PC-9 (cell line): ENCODE data around the gene NDST1. TPM values are rescaled to one million over a fixed set of nuclear protein-coding genes. Genes with fewer than 3 reads are reported as not detected.
A peak's percentile ranks its signal among the peaks of the same experiment; 100 is the strongest.

ENCODE experiments used
- BruUV-seq: library from RNA; stranded (reverse); fragments of 400-500 nt; replicated peaks from 2 replicates; lab custom pipeline; 2021; lab: Mats Ljungman, UMichigan
- CTCF ChIA-PET: fragments of 300-600 bp; sonication (Branson Sonifier 250); formaldehyde crosslinking; loops from one replicate; lab custom pipeline; 2022; ENCODE audit warnings: antibody characterized with exemption; lab: Charles Lee
- POLR2A ChIA-PET: fragments of 300-600 bp; sonication (Branson Sonifier 250); formaldehyde crosslinking; loops from one replicate; lab custom pipeline; 2022; ENCODE audit warnings: antibody characterized with exemption; ENCODE audit not compliant: unreplicated experiment; lab: Charles Lee
- DNase-seq, 2 experiments: peaks; one replicate each; pipeline versions ENCODE4 v3.0.0 to v3.0.0-alpha.2; 2015 to 2022; ENCODE audit warnings: mixed read lengths in 1 of 2
- H2AFZ ChIP-seq: fragments of 200-600 bp; sonication (generic); 2 replicates; pipeline ENCODE4 v1.8.1; 2017; ENCODE audit warnings: antibody characterized with exemption
- H3F3A ChIP-seq: fragments of 200-600 bp; sonication (generic); 2 replicates; pipeline ENCODE4 v1.8.1; 2017; ENCODE audit warnings: antibody characterized with exemption, mild to moderate bottlenecking, low read depth; ENCODE audit not compliant: insufficient read depth
- H3K27ac ChIP-seq: fragments of 200-600 bp; sonication (generic); 2 replicates; pipeline ENCODE4 v1.6.1; 2016; ENCODE audit warnings: mixed run types
- H3K27me3 ChIP-seq: fragments of 200-600 bp; sonication (generic); 2 replicates; pipeline ENCODE4 v1.6.1; 2016; ENCODE audit warnings: low read depth, mixed run types; ENCODE audit not compliant: insufficient read depth
- H3K36me3 ChIP-seq: fragments of 200-600 bp; sonication (generic); 2 replicates; pipeline ENCODE4 v1.6.1; 2016; ENCODE audit warnings: low read depth, mixed run types
- H3K4me1 ChIP-seq: fragments of 200-600 bp; sonication (generic); replicated peaks from 2 replicates; pipeline ENCODE4 v1.6.1; 2016; ENCODE audit warnings: mixed run types; ENCODE audit not compliant: insufficient read depth
- H3K4me2 ChIP-seq: fragments of 200-600 bp; sonication (generic); 2 replicates; pipeline ENCODE4 v1.6.1; 2017; ENCODE audit warnings: mixed run types
- H3K4me3 ChIP-seq: fragments of 200-600 bp; sonication (generic); 2 replicates; pipeline ENCODE4 v1.6.1; 2016; ENCODE audit warnings: mixed run types
- H3K79me2 ChIP-seq: fragments of 200-600 bp; sonication (generic); 2 replicates; pipeline ENCODE4 v1.6.1; 2017; ENCODE audit warnings: low read depth, mixed run types
- H3K9me2 ChIP-seq: fragments of 200-600 bp; sonication (generic); 2 replicates; pipeline ENCODE4 v1.8.1; 2017; ENCODE audit warnings: mild to moderate bottlenecking; ENCODE audit not compliant: insufficient read depth
- H3K9me3 ChIP-seq: fragments of 200-600 bp; sonication (generic); 2 replicates; pipeline ENCODE4 v1.8.1; 2016; ENCODE audit warnings: low read depth; ENCODE audit not compliant: insufficient read depth
- H4K20me1 ChIP-seq: fragments of 200-600 bp; sonication (generic); 2 replicates; pipeline ENCODE4 v1.8.1; 2017; ENCODE audit not compliant: insufficient read depth
- EZH2 ChIP-seq: fragments of 200-600 bp; sonication (generic); IDR thresholded peaks from 2 replicates; pipeline ENCODE4 v1.8.0; 2017; ENCODE audit warnings: antibody characterized with exemption, low read depth
- intact Hi-C: fragments of 100-400 bp; cut with micrococcal nuclease; formaldehyde crosslinking; loops from one replicate; pipeline ENCODE4 v1.10.0; 2022; ENCODE audit not compliant: unreplicated experiment
- total RNA-seq: library from RNA; stranded (reverse); gene quantifications from 2 replicates; pipeline ENCODE4 v1.2.3, GENCODE V29; 2021
- TF ChIP-seq, protein P1 (sequence below): fragments of 200-600 bp; sonication (generic); conservative IDR thresholded peaks from 2 replicates; pipeline ENCODE4 v1.6.1; 2017; ENCODE audit warnings: mixed run types, antibody characterized with exemption, mild to moderate bottlenecking, moderate library complexity

NDST1 gene
- total RNA-seq, 1 experiment from 2014 or later, result 94.3 TPM

DNA sequence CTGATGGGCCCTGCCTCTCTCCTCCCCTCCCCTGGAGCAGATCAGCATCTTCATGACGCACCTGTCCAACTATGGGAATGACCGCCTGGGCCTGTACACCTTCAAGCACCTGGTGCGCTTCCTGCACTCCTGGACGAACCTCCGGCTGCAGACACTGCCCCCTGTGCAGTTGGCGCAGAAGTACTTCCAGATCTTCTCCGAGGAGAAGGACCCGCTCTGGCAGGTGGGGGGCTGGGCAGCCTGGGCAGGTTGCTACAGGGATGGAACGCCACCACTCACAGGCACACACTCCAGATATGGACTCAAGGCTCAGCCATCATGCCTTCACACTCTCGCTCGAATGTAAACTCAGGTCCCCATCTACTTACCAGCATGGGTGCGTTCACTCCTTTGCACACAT is 32.1 kb downstream of the NDST1 start:
- ChIA-PET CTCF (interaction anchor here (0.7 kb wide), 1 partner anchor 278 kb away, joined by 24 read pairs; no protein-coding TSS in a partner anchor), POLR2A (no interaction called here)
- H3K4me1 ChIP-seq, result no peaks in the 10 kb centered on the region
- no peaks in the 10 kb centered on the region for H3K9me2 ChIP-seq
- peaks cover 10% of the 10 kb centered on the region; the same call in 1 of the 2 replicates for H3F3A ChIP-seq
- no peaks in the 10 kb centered on the region for H3K79me2 ChIP-seq
- H4K20me1 ChIP-seq, result no peaks in the 10 kb centered on the region; the same call in 1 of the 2 replicates
- H3K9me3 ChIP-seq, result no peaks in the 10 kb centered on the region; the same call in 1 of the 2 replicates
- no peak overlapping the region for H2AFZ ChIP-seq
- TF ChIP-seq, protein P1, sequence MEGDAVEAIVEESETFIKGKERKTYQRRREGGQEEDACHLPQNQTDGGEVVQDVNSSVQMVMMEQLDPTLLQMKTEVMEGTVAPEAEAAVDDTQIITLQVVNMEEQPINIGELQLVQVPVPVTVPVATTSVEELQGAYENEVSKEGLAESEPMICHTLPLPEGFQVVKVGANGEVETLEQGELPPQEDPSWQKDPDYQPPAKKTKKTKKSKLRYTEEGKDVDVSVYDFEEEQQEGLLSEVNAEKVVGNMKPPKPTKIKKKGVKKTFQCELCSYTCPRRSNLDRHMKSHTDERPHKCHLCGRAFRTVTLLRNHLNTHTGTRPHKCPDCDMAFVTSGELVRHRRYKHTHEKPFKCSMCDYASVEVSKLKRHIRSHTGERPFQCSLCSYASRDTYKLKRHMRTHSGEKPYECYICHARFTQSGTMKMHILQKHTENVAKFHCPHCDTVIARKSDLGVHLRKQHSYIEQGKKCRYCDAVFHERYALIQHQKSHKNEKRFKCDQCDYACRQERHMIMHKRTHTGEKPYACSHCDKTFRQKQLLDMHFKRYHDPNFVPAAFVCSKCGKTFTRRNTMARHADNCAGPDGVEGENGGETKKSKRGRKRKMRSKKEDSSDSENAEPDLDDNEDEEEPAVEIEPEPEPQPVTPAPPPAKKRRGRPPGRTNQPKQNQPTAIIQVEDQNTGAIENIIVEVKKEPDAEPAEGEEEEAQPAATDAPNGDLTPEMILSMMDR, result no peak
- TF ChIP-seq EZH2, result no peak
- intact Hi-C loops, result loop anchor here (2.0 kb wide), 1 partner anchor 47 kb away; no protein-coding TSS in a partner anchor
- H3K4me3 ChIP-seq, result no peak overlapping the region
- H3K4me2 ChIP-seq, result no peak overlapping the region
- H3K36me3 ChIP-seq, result peaks cover 16% of the 10 kb centered on the region; the same call in 1 of the 2 replicates
- no peak for DNase-seq
- no peak overlapping the region for H3K27ac ChIP-seq
- H3K27me3 ChIP-seq, result no peaks in the 10 kb centered on the region
- no TSS peak for BruUV-seq

DNA sequence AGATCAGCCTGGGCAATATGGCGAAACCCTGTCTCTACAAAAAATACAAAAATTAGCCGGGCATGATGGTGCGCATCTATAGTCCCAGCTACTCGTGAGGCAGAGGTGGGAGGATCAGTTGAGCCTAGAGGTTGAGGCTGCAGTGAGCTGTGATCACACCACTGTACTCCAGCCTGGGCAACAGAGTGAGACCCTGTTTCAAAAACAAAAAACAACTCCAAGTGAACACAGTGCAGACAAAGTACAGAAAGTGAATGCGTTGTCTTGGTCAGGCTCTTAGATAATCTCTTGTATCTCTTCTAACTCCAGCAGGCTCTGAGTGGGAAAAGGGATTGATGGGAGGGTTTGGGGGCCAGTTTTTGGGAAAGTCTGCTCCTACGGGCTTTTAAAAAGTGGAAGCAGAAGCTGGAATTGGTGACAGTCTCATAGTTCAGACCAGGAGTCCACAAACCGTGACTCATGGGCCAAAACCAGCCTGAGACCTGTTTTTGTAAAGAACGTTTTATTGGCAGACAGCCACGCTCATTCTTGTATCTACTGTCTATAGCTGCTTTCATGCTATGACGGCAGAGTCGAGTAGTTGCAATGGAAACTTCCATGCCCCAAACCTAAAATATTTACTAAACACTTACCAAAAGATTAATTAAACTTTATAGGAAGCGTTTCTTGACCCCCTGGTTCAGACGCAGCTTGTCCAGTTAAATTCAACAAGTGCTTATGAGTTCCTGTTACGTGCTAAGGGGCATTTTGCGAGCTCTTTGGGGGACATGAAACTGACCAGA is 32.9 kb downstream of the NDST1 start:
- Histone ChIP-seq H3K36me3 (peaks cover 16% of the 10 kb centered on the region; the same call in 1 of the 2 replicates), H3K9me3 (no peaks in the 10 kb centered on the region; the same call in 1 of the 2 replicates), H4K20me1 (no peaks in the 10 kb centered on the region; the same call in 1 of the 2 replicates), H3K27me3 (no peaks in the 10 kb centered on the region), H3K27ac (no peak overlapping the region), H3K9me2 (no peaks in the 10 kb centered on the region), H3F3A (peaks cover 10% of the 10 kb centered on the region; the same call in 1 of the 2 replicates), H3K4me1 (no peaks in the 10 kb centered on the region), H3K4me3 (no peak overlapping the region), H2AFZ (no peak overlapping the region), H3K79me2 (no peaks in the 10 kb centered on the region), H3K4me2 (no peak overlapping the region)
- ChIA-PET CTCF (interaction anchor here (0.5 to 1.1 kb wide), 4 partner anchors 11 to 279 kb away, joined by 3 to 24 read pairs (median 3); no protein-coding TSS in a partner anchor), POLR2A (interaction anchor here (0.6 to 0.7 kb wide), 2 partner anchors 41 to 53 kb away, joined by 3 to 6 read pairs; no protein-coding TSS in a partner anchor)
- intact Hi-C loops, result loop anchor here (2.0 kb wide), 1 partner anchor 48 kb away; no protein-coding TSS in a partner anchor
- no TSS peak for BruUV-seq
- TF ChIP-seq EZH2, result no peak
- peak in 1 of 2 experiments; percentile 63 for DNase-seq

DNA sequence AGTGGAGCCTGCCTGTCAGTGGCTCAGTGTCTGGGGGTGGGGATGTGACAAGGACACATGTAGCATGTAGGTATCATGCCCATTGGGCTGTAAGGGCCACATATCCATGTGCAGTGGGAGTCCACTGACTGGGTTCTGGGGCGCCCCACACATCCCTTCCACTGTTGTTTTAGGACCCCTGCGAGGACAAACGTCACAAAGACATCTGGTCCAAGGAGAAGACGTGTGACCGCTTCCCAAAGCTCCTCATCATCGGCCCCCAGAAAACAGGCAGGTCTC is 33.4 kb downstream of the NDST1 start:
- no peaks in the 10 kb centered on the region for H3K79me2 ChIP-seq
- H3K9me3 ChIP-seq, result no peaks in the 10 kb centered on the region; the same call in 1 of the 2 replicates
- CTCF ChIA-PET, result interaction anchor here (0.5 to 1.1 kb wide), 3 partner anchors 12 to 50 kb away, joined by 3 read pairs; no protein-coding TSS in a partner anchor
- no peaks in the 10 kb centered on the region for H3K27me3 ChIP-seq
- H3F3A ChIP-seq, result peaks cover 10% of the 10 kb centered on the region; the same call in 1 of the 2 replicates
- H4K20me1 ChIP-seq, result no peaks in the 10 kb centered on the region; the same call in 1 of the 2 replicates
- intact Hi-C loops, result loop anchor here (2.0 kb wide), 1 partner anchor 49 kb away; no protein-coding TSS in a partner anchor
- H3K4me3 ChIP-seq, result no peak overlapping the region
- no peaks in the 10 kb centered on the region for H3K4me1 ChIP-seq
- H3K27ac ChIP-seq, result no peak overlapping the region
- no peak for DNase-seq
- no peak overlapping the region for H2AFZ ChIP-seq
- POLR2A ChIA-PET, result interaction anchor here (0.6 kb wide), 1 partner anchor 53 kb away, joined by 6 read pairs; no protein-coding TSS in a partner anchor
- peaks cover 16% of the 10 kb centered on the region; the same call in 1 of the 2 replicates for H3K36me3 ChIP-seq
- BruUV-seq, result no TSS peak
- no peak overlapping the region for H3K4me2 ChIP-seq
- TF ChIP-seq, protein P1, result no peak
- no peak for TF ChIP-seq EZH2
- H3K9me2 ChIP-seq, result no peaks in the 10 kb centered on the region
